ENCODE data around the gene CMIP. TPM values are rescaled to one million over a fixed set of nuclear protein-coding genes. Genes with fewer than 3 reads are reported as not detected.

CMIP gene
- total RNA-seq, 2 donors from 2014 or later: 30.1 to 95.1 TPM

GRCh38 chr16:81609323-81609892 lies 164.8 kb downstream of the CMIP start:
- Histone ChIP-seq H3K36me3 (no peaks in the 10 kb centered on the region), H3K9me3 (no peaks in the 10 kb centered on the region), H3K27me3 (replicated peaks; ENCODE audit: insufficient read depth) (no peaks in the 10 kb centered on the region), H3K27ac (peak overlapping the region in 1 of 2 donors; percentile 12), H3K4me1 (replicated peaks) (peaks cover 13% of the 10 kb centered on the region), H3K4me3 (no peak overlapping the region)
- 84% methylated on average over 11 of the region's 11 CpGs for WGBS
- intact Hi-C loops (cut with DNase I): no loop called here
- DNase-seq (ENCODE audit: low spot score): no peak
- no peak for TF ChIP-seq POLR2A (IDR thresholded peaks at IDR 0.05)
- TF ChIP-seq, protein P1, sequence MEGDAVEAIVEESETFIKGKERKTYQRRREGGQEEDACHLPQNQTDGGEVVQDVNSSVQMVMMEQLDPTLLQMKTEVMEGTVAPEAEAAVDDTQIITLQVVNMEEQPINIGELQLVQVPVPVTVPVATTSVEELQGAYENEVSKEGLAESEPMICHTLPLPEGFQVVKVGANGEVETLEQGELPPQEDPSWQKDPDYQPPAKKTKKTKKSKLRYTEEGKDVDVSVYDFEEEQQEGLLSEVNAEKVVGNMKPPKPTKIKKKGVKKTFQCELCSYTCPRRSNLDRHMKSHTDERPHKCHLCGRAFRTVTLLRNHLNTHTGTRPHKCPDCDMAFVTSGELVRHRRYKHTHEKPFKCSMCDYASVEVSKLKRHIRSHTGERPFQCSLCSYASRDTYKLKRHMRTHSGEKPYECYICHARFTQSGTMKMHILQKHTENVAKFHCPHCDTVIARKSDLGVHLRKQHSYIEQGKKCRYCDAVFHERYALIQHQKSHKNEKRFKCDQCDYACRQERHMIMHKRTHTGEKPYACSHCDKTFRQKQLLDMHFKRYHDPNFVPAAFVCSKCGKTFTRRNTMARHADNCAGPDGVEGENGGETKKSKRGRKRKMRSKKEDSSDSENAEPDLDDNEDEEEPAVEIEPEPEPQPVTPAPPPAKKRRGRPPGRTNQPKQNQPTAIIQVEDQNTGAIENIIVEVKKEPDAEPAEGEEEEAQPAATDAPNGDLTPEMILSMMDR (IDR thresholded peaks at IDR 0.05): no peak
- TF ChIP-seq POLR2AphosphoS5 (IDR thresholded peaks at IDR 0.05): no peak

DNA sequence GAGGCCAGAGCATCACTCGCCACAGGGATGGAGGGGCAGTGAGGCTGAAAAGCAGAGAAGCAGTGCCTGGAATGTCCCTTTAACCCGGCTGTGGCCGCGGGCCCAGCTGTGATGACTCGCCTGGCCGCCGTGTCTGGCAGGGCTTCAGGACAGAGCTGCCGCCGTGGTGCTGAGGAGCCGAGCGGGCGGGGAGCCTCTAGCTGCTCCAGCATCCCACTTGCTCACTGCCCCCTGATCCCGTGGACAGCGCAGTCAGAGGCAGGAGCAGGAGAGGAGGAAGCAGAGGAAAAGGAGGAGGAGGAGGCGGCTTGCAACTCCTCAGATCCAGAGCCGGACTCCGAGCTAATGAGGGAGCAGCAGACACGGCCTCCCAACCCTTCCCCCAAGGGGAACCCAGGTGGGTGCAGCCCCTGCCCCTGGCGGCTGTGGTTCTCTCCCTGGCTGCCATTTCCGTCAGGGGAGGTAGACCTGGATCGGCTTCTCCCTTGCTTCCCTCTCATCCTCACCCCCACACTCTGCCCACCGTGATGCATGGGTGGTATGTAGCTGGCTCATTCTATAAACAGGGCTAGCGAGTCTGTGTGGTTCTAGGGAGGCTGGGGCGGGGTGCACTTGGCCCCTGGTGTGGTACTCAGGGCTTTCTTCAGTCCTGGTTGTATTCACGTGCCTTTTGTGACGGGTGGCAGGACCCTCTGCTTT lies 165.7 kb downstream of the CMIP start:
- Histone ChIP-seq H3K36me3 (no peaks in the 10 kb centered on the region), H3K4me1 (replicated peaks) (peaks cover 8% of the 10 kb centered on the region), H3K4me3 (no peak overlapping the region), H3K27ac (no peak overlapping the region), H3K27me3 (replicated peaks; ENCODE audit: insufficient read depth) (no peaks in the 10 kb centered on the region), H3K9me3 (no peaks in the 10 kb centered on the region)
- intact Hi-C loops (cut with DNase I): no loop called here
- DNase-seq (ENCODE audit: low spot score): peak; percentile 43
- WGBS: 41% methylated on average over 26 of the region's 26 CpGs
- TF ChIP-seq POLR2A (IDR thresholded peaks at IDR 0.05): no peak
- TF ChIP-seq, protein P1 (IDR thresholded peaks at IDR 0.05): no peak
- TF ChIP-seq POLR2AphosphoS5 (IDR thresholded peaks at IDR 0.05): peak; percentile 17

- no peaks in the 10 kb centered on the region for H3K36me3 ChIP-seq
- TF ChIP-seq POLR2AphosphoS5 (IDR thresholded peaks at IDR 0.05): no peak
- TF ChIP-seq, protein P1 (IDR thresholded peaks at IDR 0.05): no peak
- TF ChIP-seq POLR2A (IDR thresholded peaks at IDR 0.05): no peak
- H3K4me1 ChIP-seq (replicated peaks): peaks cover 4% of the 10 kb centered on the region
- H3K27me3 ChIP-seq (replicated peaks; ENCODE audit: insufficient read depth): no peaks in the 10 kb centered on the region
- H3K4me3 ChIP-seq: no peak overlapping the region
- H3K27ac ChIP-seq: peak overlapping the region in 1 of 2 donors; percentile 10
- 86% methylated on average over 10 of the region's 10 CpGs for WGBS
- no peaks in the 10 kb centered on the region for H3K9me3 ChIP-seq
- no peak for DNase-seq (ENCODE audit: low spot score)
- intact Hi-C loops (cut with DNase I): no loop called here
Observed at GRCh38 chr16:81610936-81611335, 166.3 kb downstream of the CMIP start.

DNA sequence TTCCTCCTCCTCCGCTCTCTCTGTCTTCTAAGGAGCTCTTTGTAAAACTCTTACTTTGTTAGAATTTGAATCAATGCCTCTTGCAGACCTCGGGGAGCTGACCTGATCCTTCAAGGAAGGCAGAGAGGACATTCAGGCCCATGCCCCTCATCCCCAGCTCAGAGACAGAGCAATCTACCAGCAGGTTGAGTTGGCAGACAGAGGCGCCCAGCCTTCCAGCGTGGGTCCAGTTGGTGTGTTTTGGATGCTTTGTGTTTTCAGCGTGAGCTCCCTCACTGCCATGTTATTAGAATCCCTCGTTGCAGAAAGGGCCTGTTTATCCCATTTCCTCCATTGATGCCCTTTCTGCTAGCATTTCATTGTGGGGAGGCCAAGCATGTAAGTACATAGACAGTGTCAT lies 167.1 kb downstream of the CMIP start:
- H3K9me3 ChIP-seq: no peaks in the 10 kb centered on the region
- TF ChIP-seq, protein P1 (IDR thresholded peaks at IDR 0.05): no peak
- TF ChIP-seq POLR2AphosphoS5 (IDR thresholded peaks at IDR 0.05) (no peak), POLR2A (IDR thresholded peaks at IDR 0.05) (no peak)
- intact Hi-C loops (cut with DNase I): no loop called here
- peaks cover 9% of the 10 kb centered on the region for H3K4me1 ChIP-seq (replicated peaks)
- WGBS: 76% methylated on average over 6 of the region's 6 CpGs
- peak overlapping the region in 1 of 2 donors; percentile 10 for H3K27ac ChIP-seq
- DNase-seq (ENCODE audit: low spot score): no peak
- no peaks in the 10 kb centered on the region for H3K36me3 ChIP-seq
- H3K4me3 ChIP-seq: no peak overlapping the region
- H3K27me3 ChIP-seq (replicated peaks; ENCODE audit: insufficient read depth): no peaks in the 10 kb centered on the region

Data from prostate gland (tissue), 2 donors.